ENCODE data around the gene ENTHD1.

- TF ChIP-seq GATA3 (IDR thresholded peaks at IDR 0.05; ENCODE audit: low read depth, low read length): no peak
- no peak for TF ChIP-seq GATA2 (IDR thresholded peaks at IDR 0.05; ENCODE audit: low read depth, low read length)
Observed at GRCh38 chr22:39856588-39856987, 37.0 kb downstream of the ENTHD1 start.
